22Rv1 (cell line): ENCODE measurements around the gene ARMH1.

Source experiments
- ZFX ChIP-seq: fragments of 450-650 bp; IDR thresholded peaks from 2 replicates; pipeline ENCODE4 v1.6.1; 2017; ENCODE audit warnings: antibody characterized with exemption, borderline replicate concordance
- TF ChIP-seq, protein P1 (sequence below): fragments of 450-650 bp; IDR thresholded peaks from 2 replicates; pipeline ENCODE4 v1.5.1; 2017; ENCODE audit warnings: mild to moderate bottlenecking

DNA sequence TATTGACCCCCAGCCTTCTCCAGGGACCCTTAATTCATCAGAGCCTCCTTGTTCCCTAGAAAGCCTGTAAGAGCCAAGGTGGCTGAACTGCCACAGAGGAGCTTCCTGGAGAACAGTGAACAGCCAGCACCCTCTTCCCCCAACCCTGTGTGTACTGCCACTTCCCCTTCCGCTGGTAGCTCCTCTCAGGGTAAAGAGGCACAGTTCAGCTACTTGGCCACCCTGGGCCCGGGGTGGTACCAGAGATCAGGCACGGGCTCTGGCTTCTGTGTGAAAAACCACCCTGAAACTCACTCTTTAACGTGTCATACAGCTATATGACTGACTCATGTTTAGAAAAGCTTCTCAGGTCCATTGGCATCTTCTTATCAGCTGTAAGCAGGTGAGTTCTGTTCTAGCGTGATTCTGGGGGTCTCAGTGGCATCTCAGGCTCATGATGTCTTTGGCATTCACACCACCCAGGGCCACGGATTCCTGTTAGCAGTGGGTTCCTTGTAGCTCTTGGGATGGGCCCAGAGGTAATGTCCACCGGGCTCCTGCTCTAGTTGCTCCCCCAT is 22.4 kb downstream of the ARMH1 start:
- TF ChIP-seq, protein P1, sequence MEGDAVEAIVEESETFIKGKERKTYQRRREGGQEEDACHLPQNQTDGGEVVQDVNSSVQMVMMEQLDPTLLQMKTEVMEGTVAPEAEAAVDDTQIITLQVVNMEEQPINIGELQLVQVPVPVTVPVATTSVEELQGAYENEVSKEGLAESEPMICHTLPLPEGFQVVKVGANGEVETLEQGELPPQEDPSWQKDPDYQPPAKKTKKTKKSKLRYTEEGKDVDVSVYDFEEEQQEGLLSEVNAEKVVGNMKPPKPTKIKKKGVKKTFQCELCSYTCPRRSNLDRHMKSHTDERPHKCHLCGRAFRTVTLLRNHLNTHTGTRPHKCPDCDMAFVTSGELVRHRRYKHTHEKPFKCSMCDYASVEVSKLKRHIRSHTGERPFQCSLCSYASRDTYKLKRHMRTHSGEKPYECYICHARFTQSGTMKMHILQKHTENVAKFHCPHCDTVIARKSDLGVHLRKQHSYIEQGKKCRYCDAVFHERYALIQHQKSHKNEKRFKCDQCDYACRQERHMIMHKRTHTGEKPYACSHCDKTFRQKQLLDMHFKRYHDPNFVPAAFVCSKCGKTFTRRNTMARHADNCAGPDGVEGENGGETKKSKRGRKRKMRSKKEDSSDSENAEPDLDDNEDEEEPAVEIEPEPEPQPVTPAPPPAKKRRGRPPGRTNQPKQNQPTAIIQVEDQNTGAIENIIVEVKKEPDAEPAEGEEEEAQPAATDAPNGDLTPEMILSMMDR, result no peak
- no peak for TF ChIP-seq ZFX
